Neutrophil (primary cell): ENCODE measurements around the gene BAX.

ENCODE experiments used
- H3K27ac ChIP-seq: fragments of 200-600 bp; sonication (generic); 2 replicates; pipeline ENCODE4 v1.5.1; 2016; ENCODE audit warnings: mild to moderate bottlenecking, moderate library complexity
- H3K27me3 ChIP-seq: fragments of 200-600 bp; sonication (generic); 2 replicates; pipeline ENCODE4 v1.6.0; 2016; ENCODE audit warnings: mild to moderate bottlenecking
- H3K36me3 ChIP-seq: fragments of 200-600 bp; sonication (generic); 2 replicates; pipeline ENCODE4 v1.5.1; 2017
- H3K4me1 ChIP-seq, 2 experiments: fragments of 200-600 bp in 1 of 2; sonication (generic) in 1 of 2; 1 replicate in 1 of 2; 2 replicates in 1 of 2; pipeline versions ENCODE4 v1.5.1 to v1.6.1; 2013 to 2016; ENCODE audit warnings: low read depth in 1 of 2, low read length in 1 of 2, mild to moderate bottlenecking in 1 of 2, moderate library complexity in 1 of 2; ENCODE audit not compliant: control insufficient read depth in 1 of 2, insufficient read depth in 1 of 2
- H3K4me3 ChIP-seq, 2 experiments: fragments of 200-600 bp in 1 of 2; sonication (generic) in 1 of 2; 1 replicate in 1 of 2; 2 replicates in 1 of 2; pipeline ENCODE4 v1.5.1; 2013 to 2016; ENCODE audit warnings: low read depth in 1 of 2, low read length in 1 of 2, mild to moderate bottlenecking in 1 of 2, moderate library complexity in 1 of 2
- H3K9me3 ChIP-seq: fragments of 200-600 bp; sonication (generic); 2 replicates; pipeline ENCODE4 v1.5.1; 2016
- CTCF ChIP-seq: fragments of 200-600 bp; sonication (generic); IDR thresholded peaks from 2 replicates; pipeline ENCODE4 v1.5.1; 2016; ENCODE audit warnings: antibody characterized with exemption

Gene BAX

GRCh38 chr19:48987323-48987722 is 32.6 kb downstream of the BAX start:
- Histone ChIP-seq H3K36me3 (peaks cover 82% of the 10 kb centered on the region), H3K27ac (no peak overlapping the region)
- TF ChIP-seq CTCF: no peak

GRCh38 chr19:48988286-48988685 is 33.6 kb downstream of the BAX start:
- no peak for TF ChIP-seq CTCF
- H3K36me3 ChIP-seq: peaks cover 73% of the 10 kb centered on the region

More at GRCh38 chr19:48987323-48987722, 32.6 kb downstream of the BAX start:
- Histone ChIP-seq H3K4me3 (no peak overlapping the region), H3K4me1 (peaks cover 15 to 18% of the 10 kb centered on the region in 2 experiments), H3K27me3 (no peaks in the 10 kb centered on the region), H3K9me3 (no peaks in the 10 kb centered on the region)

GRCh38 chr19:48988860-48989259 is 34.2 kb downstream of the BAX start:
- Histone ChIP-seq H3K4me1 (peaks cover 25 to 27% of the 10 kb centered on the region in 2 experiments), H3K27me3 (no peaks in the 10 kb centered on the region), H3K27ac (no peak overlapping the region), H3K9me3 (no peaks in the 10 kb centered on the region), H3K4me3 (no peak overlapping the region), H3K36me3 (peaks cover 67% of the 10 kb centered on the region)
- no peak for TF ChIP-seq CTCF

More at GRCh38 chr19:48988286-48988685, 33.6 kb downstream of the BAX start:
- Histone ChIP-seq H3K27me3 (no peaks in the 10 kb centered on the region), H3K4me1 (peaks cover 23 to 24% of the 10 kb centered on the region in 2 experiments), H3K4me3 (no peak overlapping the region), H3K27ac (no peak overlapping the region), H3K9me3 (no peaks in the 10 kb centered on the region)

- Histone ChIP-seq H3K27ac (no peak overlapping the region), H3K4me3 (no peak overlapping the region), H3K27me3 (no peaks in the 10 kb centered on the region), H3K4me1 (peaks cover 34 to 36% of the 10 kb centered on the region in 2 experiments), H3K36me3 (peaks cover 58% of the 10 kb centered on the region), H3K9me3 (no peaks in the 10 kb centered on the region)
- no peak for TF ChIP-seq CTCF
These were observed 35.1 kb downstream of the BAX start for GRCh38 chr19:48989701-48990291.

DNA sequence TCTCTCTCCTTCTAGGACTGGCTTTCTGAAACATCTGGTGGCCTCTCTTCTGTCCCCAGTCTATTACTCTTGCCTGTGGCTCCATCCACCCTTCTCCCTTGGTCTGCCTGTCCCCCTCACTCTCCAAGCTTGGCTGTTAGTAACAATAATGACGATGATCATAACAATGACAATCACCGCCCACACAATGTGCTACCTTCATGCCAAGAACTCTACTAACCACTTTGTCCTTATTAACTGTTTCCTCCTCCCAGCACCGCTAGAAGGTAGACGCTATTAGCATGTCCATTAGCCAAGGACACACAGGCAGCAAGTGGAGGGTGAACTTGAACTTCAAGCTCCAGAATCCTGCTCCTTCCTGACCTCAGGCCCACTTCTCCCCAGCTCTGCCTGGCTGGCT is 35.7 kb downstream of the BAX start:
- H3K4me1 ChIP-seq: peaks cover 39 to 40% of the 10 kb centered on the region in 2 experiments
- TF ChIP-seq CTCF: no peak
- no peaks in the 10 kb centered on the region for H3K27me3 ChIP-seq
- H3K36me3 ChIP-seq: peaks cover 52% of the 10 kb centered on the region
- H3K4me3 ChIP-seq: no peak overlapping the region
- H3K27ac ChIP-seq: peak overlapping the region; percentile 1
- H3K9me3 ChIP-seq: no peaks in the 10 kb centered on the region
